Measurements from ENCODE around the gene RFTN1.
A peak's percentile ranks its signal among the peaks of the same experiment; 100 is the strongest.
"Not testable (repeated sequence)": the region's sequence is repeated elsewhere in the genome, so short reads cannot be mapped to it uniquely, and the experiment has no call there.

Gene RFTN1

GRCh38 chr3:16329036-16329825 lies 184.3 kb downstream of the RFTN1 start:
- no peak for DNase-seq (ENCODE audit: low read depth in 2 of 2)

- no peak for DNase-seq (ENCODE audit: low read depth in 2 of 2)
Observed at GRCh38 chr3:16328124-16328523, 185.4 kb downstream of the RFTN1 start.

- DNase-seq (ENCODE audit: low read depth in 2 of 2) = no peak
Observed at GRCh38 chr3:16326724-16327349, 186.7 kb downstream of the RFTN1 start.

GRCh38 chr3:16325850-16326249 lies 187.6 kb downstream of the RFTN1 start:
- no peak for DNase-seq (ENCODE audit: low read depth in 2 of 2)

- DNase-seq (ENCODE audit: low read depth in 2 of 2) = no peak
Observed at GRCh38 chr3:16323737-16324136, 189.8 kb downstream of the RFTN1 start.

- DNase-seq (ENCODE audit: low read depth in 2 of 2) = no peak
Observed at GRCh38 chr3:16322189-16322588, 191.3 kb downstream of the RFTN1 start.

GRCh38 chr3:16320711-16321110 lies 192.8 kb downstream of the RFTN1 start:
- no peak for DNase-seq (ENCODE audit: low read depth in 2 of 2)

GRCh38 chr3:16319723-16320122 lies 193.8 kb downstream of the RFTN1 start:
- no peak for DNase-seq (ENCODE audit: low read depth in 2 of 2)

GRCh38 chr3:16319307-16319706 lies 194.2 kb downstream of the RFTN1 start:
- peak; percentile 61 to 83 for DNase-seq (ENCODE audit: low read depth in 2 of 2)

GRCh38 chr3:16318176-16318575 lies 195.3 kb downstream of the RFTN1 start:
- DNase-seq (ENCODE audit: low read depth in 2 of 2) = no peak

GRCh38 chr3:16317561-16317945 lies 195.9 kb downstream of the RFTN1 start:
- DNase-seq (ENCODE audit: low read depth in 2 of 2) = no peak

GRCh38 chr3:16316847-16317560 lies 196.5 kb downstream of the RFTN1 start:
- no peak for DNase-seq (ENCODE audit: low read depth in 2 of 2)

GRCh38 chr3:16316396-16316795 lies 197.1 kb downstream of the RFTN1 start:
- no peak for DNase-seq (ENCODE audit: low read depth in 2 of 2)

- no peak for DNase-seq (ENCODE audit: low read depth in 2 of 2)
Observed at GRCh38 chr3:16315623-16316022, 197.9 kb downstream of the RFTN1 start.

- DNase-seq (ENCODE audit: low read depth in 2 of 2) = no peak
Observed at GRCh38 chr3:16313886-16314645, 199.4 kb downstream of the RFTN1 start.

GRCh38 chr3:16311960-16312451 lies 201.5 kb downstream of the RFTN1 start:
- DNase-seq (ENCODE audit: low read depth in 2 of 2) = no peak

- DNase-seq (ENCODE audit: low read depth in 2 of 2) = not testable (repeated sequence)
Observed at GRCh38 chr3:16310486-16310885, 203.0 kb downstream of the RFTN1 start.

GRCh38 chr3:16309558-16309957 lies 203.9 kb downstream of the RFTN1 start:
- DNase-seq (ENCODE audit: low read depth in 2 of 2) = peak in 1 of 2 donors; percentile 51

- DNase-seq (ENCODE audit: low read depth in 2 of 2) = no peak
Observed at GRCh38 chr3:16308727-16309126, 204.8 kb downstream of the RFTN1 start.

- no peak for DNase-seq (ENCODE audit: low read depth in 2 of 2)
Observed at GRCh38 chr3:16307832-16308531, 205.5 kb downstream of the RFTN1 start.

- peak in 1 of 2 donors; percentile 30 for DNase-seq (ENCODE audit: low read depth in 2 of 2)
Observed at GRCh38 chr3:16305111-16305541, 208.4 kb downstream of the RFTN1 start.
